Mesenchymal stem cell (in vitro differentiated cells and primary cell): ENCODE results near the gene ZDHHC14.
A peak's percentile ranks its signal among the peaks of the same experiment; 100 is the strongest.

Experiments
- DNase-seq: peaks from one replicate; pipeline ENCODE4 v3.0.0-alpha.2; 2013
- H2AFZ ChIP-seq: one replicate; pipeline ENCODE4 v1.6.1; 2013; ENCODE audit warnings: low read depth, mild to moderate bottlenecking, control low read depth, inconsistent platforms, low read length, moderate library complexity
- H2AK5ac ChIP-seq: 2 replicates; pipeline ENCODE4 v1.6.1; 2013; ENCODE audit warnings: low read length, moderate library complexity, mild to moderate bottlenecking, inconsistent platforms; ENCODE audit not compliant: severe bottlenecking
- H2BK120ac ChIP-seq: one replicate; pipeline ENCODE4 v1.6.1; 2013; ENCODE audit warnings: low read depth, mild to moderate bottlenecking, inconsistent platforms, low read length, moderate library complexity
- H2BK12ac ChIP-seq, 2 experiments: one replicate each; pipeline ENCODE4 v1.6.1; 2013; ENCODE audit warnings: inconsistent platforms in 2 of 2, low read length in 2 of 2, mild to moderate bottlenecking in 2 of 2, moderate library complexity in 2 of 2, control low read depth in 1 of 2
- H2BK15ac ChIP-seq: one replicate; pipeline ENCODE4 v1.6.1; 2013; ENCODE audit warnings: mild to moderate bottlenecking, low read depth, inconsistent platforms; ENCODE audit not compliant: poor library complexity, severe bottlenecking
- H2BK5ac ChIP-seq: 2 replicates; pipeline ENCODE4 v1.6.1; 2013; ENCODE audit warnings: low read depth, mild to moderate bottlenecking, low read length, control low read depth, inconsistent platforms; ENCODE audit not compliant: poor library complexity, severe bottlenecking
- H3K14ac ChIP-seq, 2 experiments: one replicate each; pipeline ENCODE4 v1.6.1; 2013; ENCODE audit warnings: inconsistent platforms in 2 of 2, low read length in 2 of 2, control low read depth in 1 of 2, mild to moderate bottlenecking in 1 of 2, moderate library complexity in 1 of 2
- H3K18ac ChIP-seq, 2 experiments: one replicate each; pipeline ENCODE4 v1.6.1; 2013; ENCODE audit warnings: inconsistent platforms in 2 of 2, low read length in 2 of 2, control low read depth in 1 of 2, low read depth in 1 of 2, mild to moderate bottlenecking in 1 of 2
- H3K23ac ChIP-seq, 2 experiments: one replicate each; pipeline ENCODE4 v1.6.1; 2013; ENCODE audit warnings: inconsistent platforms in 2 of 2, low read length in 2 of 2, mild to moderate bottlenecking in 2 of 2, moderate library complexity in 2 of 2, control low read depth in 1 of 2
- H3K27ac ChIP-seq: 2 replicates; pipeline ENCODE4 v1.5.1; 2013; ENCODE audit warnings: mild to moderate bottlenecking, moderate library complexity, low read length, control low read depth, inconsistent platforms; ENCODE audit not compliant: poor library complexity, severe bottlenecking
- H3K27me3 ChIP-seq, 2 experiments: 2 replicates each; pipeline versions ENCODE4 v1.6.1 to v1.7.0; 2013; ENCODE audit warnings: low read length in 2 of 2, mild to moderate bottlenecking in 2 of 2, moderate library complexity in 2 of 2, control low read depth in 1 of 2, inconsistent platforms in 1 of 2; ENCODE audit not compliant: control insufficient read depth in 1 of 2, insufficient read depth in 1 of 2
- H3K36me3 ChIP-seq, 2 experiments: 2 replicates each; pipeline versions ENCODE4 v1.6.1 to v1.7.0; 2013; ENCODE audit warnings: low read length in 2 of 2, control low read depth in 1 of 2, inconsistent platforms in 1 of 2, low read depth in 1 of 2, mild to moderate bottlenecking in 1 of 2; ENCODE audit not compliant: insufficient read depth in 2 of 2, control insufficient read depth in 1 of 2
- H3K4ac ChIP-seq, 2 experiments: one replicate each; pipeline ENCODE4 v1.6.1; 2013; ENCODE audit warnings: inconsistent platforms in 2 of 2, low read length in 2 of 2, mild to moderate bottlenecking in 2 of 2, moderate library complexity in 2 of 2, control low read depth in 1 of 2, low read depth in 1 of 2
- H3K4me1 ChIP-seq: 2 replicates; pipeline ENCODE4 v1.6.1; 2013; ENCODE audit warnings: low read depth, low read length, control low read depth; ENCODE audit not compliant: control insufficient read depth, insufficient read depth
- H3K4me2 ChIP-seq: 2 replicates; pipeline ENCODE4 v1.6.1; 2013; ENCODE audit warnings: low read length, mild to moderate bottlenecking, inconsistent platforms; ENCODE audit not compliant: poor library complexity, severe bottlenecking
- H3K4me3 ChIP-seq, 2 experiments: 2 replicates each; pipeline versions ENCODE4 v1.5.1 to v1.7.0; 2013; ENCODE audit warnings: low read length in 2 of 2, mild to moderate bottlenecking in 2 of 2, control low read depth in 1 of 2, low read depth in 1 of 2; ENCODE audit not compliant: insufficient read depth in 1 of 2
- H3K79me1 ChIP-seq: replicated peaks from 2 replicates; pipeline ENCODE4 v1.6.1; 2013; ENCODE audit warnings: mild to moderate bottlenecking, control low read depth, low read length, inconsistent platforms; ENCODE audit not compliant: poor library complexity, severe bottlenecking
- H3K9ac ChIP-seq: 2 replicates; pipeline ENCODE4 v1.7.0; 2013; ENCODE audit warnings: mild to moderate bottlenecking, low read length, moderate library complexity
- H3K9me3 ChIP-seq: 2 replicates; pipeline ENCODE4 v1.7.0; 2013; ENCODE audit warnings: mild to moderate bottlenecking, low read length; ENCODE audit not compliant: control insufficient read depth
- H4K8ac ChIP-seq: one replicate; pipeline ENCODE4 v1.6.1; 2013; ENCODE audit warnings: inconsistent platforms, mild to moderate bottlenecking, low read length, moderate library complexity
- H4K91ac ChIP-seq: one replicate; pipeline ENCODE4 v1.6.1; 2013; ENCODE audit warnings: mild to moderate bottlenecking, low read length, inconsistent platforms
- WGBS: methylation state at CpG from one replicate; pipeline ENCODE4 v1.1.7; 2013; ENCODE audit warnings: mixed read lengths; 5-methylcytosine and 5-hydroxymethylcytosine counted together

Gene ZDHHC14

DNA sequence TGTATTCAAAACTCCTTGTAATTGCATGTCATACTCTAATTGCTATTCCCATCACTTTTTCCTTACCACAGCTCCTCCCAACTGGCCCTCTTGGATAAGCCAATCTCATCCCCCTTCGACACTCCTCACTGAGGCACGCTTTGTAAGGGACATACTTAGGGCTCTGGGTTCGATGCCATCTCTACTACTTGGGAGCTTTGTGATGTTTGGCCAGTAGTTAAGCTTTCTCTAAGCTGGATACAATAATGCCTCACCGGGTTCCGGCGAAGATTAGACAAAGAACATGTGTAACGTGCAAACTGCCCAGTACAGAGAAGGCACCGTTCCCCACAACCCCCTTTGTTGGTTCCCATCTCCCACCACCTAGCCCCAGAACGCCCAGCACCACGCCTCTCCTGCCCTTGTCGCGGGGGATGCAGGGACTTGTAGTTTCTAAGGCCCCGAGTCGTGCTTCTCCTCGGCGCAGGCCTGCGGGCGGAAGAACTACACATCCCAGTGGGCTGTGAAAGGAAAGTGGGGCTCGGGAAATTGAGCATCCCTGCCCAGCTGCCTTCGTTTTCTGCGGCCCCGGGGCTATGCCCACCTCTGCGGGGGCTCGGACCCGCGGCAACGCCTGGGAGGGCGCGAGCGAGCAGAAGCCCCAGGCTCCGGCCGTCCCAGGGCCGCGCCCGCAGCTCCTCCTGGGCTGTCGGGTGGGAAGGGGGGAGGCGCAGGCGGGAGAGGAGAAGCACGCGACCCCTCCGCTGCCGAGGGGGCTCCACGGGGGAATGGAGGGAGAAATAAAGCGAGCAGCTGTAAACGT lies 1.1 kb upstream of the ZDHHC14 start:
- no peak overlapping the region for H2AK5ac ChIP-seq
- peaks cover 8% of the 10 kb centered on the region for H3K4me1 ChIP-seq
- H3K4ac ChIP-seq = peak overlapping the region in 1 of 2 experiments; percentile 71
- H2BK120ac ChIP-seq = peak overlapping the region; percentile 87
- peak; percentile 93 for DNase-seq
- peak overlapping the region in 1 of 2 experiments; percentile 4 for H2BK12ac ChIP-seq
- H3K36me3 ChIP-seq = no peaks in the 10 kb centered on the region
- H3K27me3 ChIP-seq = no peaks in the 10 kb centered on the region
- peak overlapping the region; percentile 88 for H4K8ac ChIP-seq
- H3K27ac ChIP-seq = peak overlapping the region; percentile 84
- H3K4me3 ChIP-seq = peak overlapping the region; percentile 81 to 92
- H3K4me2 ChIP-seq = peak overlapping the region; percentile 80
- no peaks in the 10 kb centered on the region for H3K9me3 ChIP-seq
- H4K91ac ChIP-seq = no peak overlapping the region
- H3K79me1 ChIP-seq = peaks cover 18% of the 10 kb centered on the region
- peak overlapping the region in 1 of 2 experiments; percentile 31 for H3K14ac ChIP-seq
- H3K9ac ChIP-seq = peak overlapping the region; percentile 88
- H2BK5ac ChIP-seq = peak overlapping the region; percentile 61
- H3K18ac ChIP-seq = peak overlapping the region; percentile 78 to 92
- no peak overlapping the region for H3K23ac ChIP-seq
- WGBS = 3% methylated on average over 40 of the region's 45 CpGs
- peak overlapping the region; percentile 81 for H2AFZ ChIP-seq
- no peak overlapping the region for H2BK15ac ChIP-seq

DNA sequence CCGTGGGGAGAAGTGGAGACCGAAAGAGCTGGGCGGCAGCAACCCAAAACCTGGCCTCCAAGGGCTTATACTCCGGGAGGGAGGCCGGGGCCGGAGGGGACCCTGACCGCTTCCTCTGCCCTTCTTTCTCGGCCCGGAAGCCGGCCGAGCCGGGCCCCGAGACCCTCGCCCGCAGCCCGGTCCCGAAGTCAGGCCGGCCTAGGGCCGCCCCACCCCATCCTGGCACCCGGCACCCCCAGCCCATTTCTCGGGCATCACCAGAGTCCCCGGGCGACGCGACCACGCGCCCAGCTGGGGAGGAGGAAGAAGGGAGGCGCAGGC lies 572 bp upstream of the ZDHHC14 start:
- Histone ChIP-seq H2AFZ (peak overlapping the region; percentile 89), H3K18ac (peak overlapping the region; percentile 78 to 92), H3K79me1 (peaks cover 18% of the 10 kb centered on the region), H2BK12ac (peak overlapping the region in 1 of 2 experiments; percentile 4), H2AK5ac (no peak overlapping the region), H3K4me3 (peak overlapping the region; percentile 81 to 92), H3K14ac (peak overlapping the region in 1 of 2 experiments; percentile 35), H3K9me3 (no peaks in the 10 kb centered on the region), H3K9ac (peak overlapping the region; percentile 88), H3K23ac (peak overlapping the region in 1 of 2 experiments; percentile 40), H2BK5ac (peak overlapping the region; percentile 61), H3K4ac (peak overlapping the region; percentile 9 to 71), H3K4me2 (peak overlapping the region; percentile 80), H3K4me1 (peaks cover 8% of the 10 kb centered on the region), H3K36me3 (no peaks in the 10 kb centered on the region), H2BK120ac (peak overlapping the region; percentile 87), H3K27ac (peak overlapping the region; percentile 84), H4K91ac (no peak overlapping the region), H4K8ac (peak overlapping the region; percentile 88), H2BK15ac (no peak overlapping the region), H3K27me3 (no peaks in the 10 kb centered on the region)
- DNase-seq = no peak
- 1% methylated on average over 10 of the region's 28 CpGs for WGBS

GRCh38 chr6:157381631-157382621 lies 936 bp downstream of the ZDHHC14 start:
- Histone ChIP-seq H2BK5ac (no peak overlapping the region), H3K18ac (peak overlapping the region in 1 of 2 experiments; percentile 37), H2BK120ac (no peak overlapping the region), H2BK12ac (no peak overlapping the region), H3K14ac (peak overlapping the region in 1 of 2 experiments; percentile 9), H3K4me1 (peaks cover 8% of the 10 kb centered on the region), H2BK15ac (no peak overlapping the region), H2AK5ac (no peak overlapping the region), H3K9ac (peak overlapping the region; percentile 85), H3K4me2 (peak overlapping the region; percentile 97), H3K4me3 (peak overlapping the region; percentile 81 to 92), H3K9me3 (no peaks in the 10 kb centered on the region), H3K4ac (peak overlapping the region in 1 of 2 experiments; percentile 33), H2AFZ (peak overlapping the region; percentile 93), H3K79me1 (peaks cover 22% of the 10 kb centered on the region), H4K8ac (no peak overlapping the region), H3K27me3 (no peaks in the 10 kb centered on the region), H3K27ac (no peak overlapping the region), H4K91ac (no peak overlapping the region), H3K23ac (no peak overlapping the region), H3K36me3 (no peaks in the 10 kb centered on the region)
- WGBS = 3% methylated on average over 70 of the region's 96 CpGs
- peak; percentile 67 for DNase-seq
